IPS-15b (cell line): ENCODE results near the gene WNK2.
"Not testable (repeated sequence)": the region's sequence is repeated elsewhere in the genome, so short reads cannot be mapped to it uniquely, and the experiment has no call there.

ENCODE experiments used
- H3K27me3 ChIP-seq: one replicate; pipeline ENCODE4 v1.6.1; 2013; ENCODE audit warnings: low read length; ENCODE audit not compliant: control insufficient read depth, insufficient read depth
- H3K36me3 ChIP-seq: one replicate; pipeline ENCODE4 v1.6.1; 2013; ENCODE audit warnings: low read length; ENCODE audit not compliant: control insufficient read depth, insufficient read depth
- H3K4me1 ChIP-seq: one replicate; pipeline ENCODE4 v1.6.1; 2013; ENCODE audit warnings: mild to moderate bottlenecking, low read length; ENCODE audit not compliant: control insufficient read depth, insufficient read depth
- H3K4me3 ChIP-seq: one replicate; pipeline ENCODE4 v1.5.1; 2013; ENCODE audit warnings: low read depth, low read length
- H3K9ac ChIP-seq: one replicate; pipeline ENCODE4 v1.6.1; 2013; ENCODE audit warnings: low read depth, mild to moderate bottlenecking, low read length
- H3K9me3 ChIP-seq: one replicate; pipeline ENCODE4 v1.6.1; 2013; ENCODE audit warnings: mild to moderate bottlenecking, low read length; ENCODE audit not compliant: control insufficient read depth, insufficient read depth

Gene WNK2

DNA sequence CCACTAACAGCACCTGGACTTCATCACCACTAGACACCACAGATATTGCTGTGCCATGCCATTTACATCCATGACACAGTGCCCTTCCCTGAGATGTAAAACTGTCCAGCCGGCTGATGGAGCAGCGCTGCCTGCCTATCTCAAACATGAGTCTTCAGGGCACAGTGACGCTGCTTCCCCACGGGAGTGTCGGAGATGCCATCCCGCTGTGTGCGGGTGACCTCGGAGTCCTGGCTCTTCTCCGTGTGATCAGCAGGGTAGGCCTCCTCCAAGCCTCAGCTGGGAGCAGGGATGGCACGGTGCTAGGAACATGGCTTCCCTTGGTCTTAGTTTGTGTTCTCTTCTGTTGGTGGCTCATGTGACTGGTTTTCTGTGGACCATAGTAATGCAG lies 137.3 kb downstream of the WNK2 start:
- peaks cover 32% of the 10 kb centered on the region for H3K36me3 ChIP-seq
- H3K4me1 ChIP-seq, result peaks cover 2% of the 10 kb centered on the region

DNA sequence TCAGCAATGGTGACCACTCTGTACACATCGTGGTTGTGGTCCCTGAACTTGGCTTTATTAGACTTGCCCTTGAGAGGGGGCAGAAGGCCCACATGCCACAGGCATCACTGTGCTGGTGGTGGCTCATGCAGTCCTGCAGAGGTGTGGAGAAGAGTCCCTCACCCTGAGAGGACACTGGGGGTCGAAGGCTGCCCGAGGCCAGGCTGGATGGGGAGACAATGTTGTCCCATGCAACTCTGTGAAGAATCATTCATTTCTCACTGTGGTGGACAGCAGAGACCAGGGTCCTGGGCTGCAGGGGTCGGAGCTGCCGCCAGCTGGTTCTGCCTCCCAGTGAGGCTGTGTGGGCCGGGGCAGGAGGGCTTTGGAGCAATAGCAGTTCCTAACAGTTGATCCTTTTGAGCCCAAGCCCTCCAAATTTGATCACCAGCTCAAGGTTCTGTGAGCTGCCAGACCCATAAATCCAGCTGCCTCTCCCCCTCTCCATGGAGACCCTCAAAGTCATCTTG lies 139.6 kb downstream of the WNK2 start:
- H3K9ac ChIP-seq, H3K27me3 ChIP-seq, H3K4me1 ChIP-seq: not testable (repeated sequence)

More for the DNA sequence above, 137.3 kb downstream of the WNK2 start:
- H3K27me3 ChIP-seq, result no peaks in the 10 kb centered on the region
- no peak overlapping the region for H3K4me3 ChIP-seq
- H3K9ac ChIP-seq, result no peak overlapping the region
- H3K9me3 ChIP-seq, result no peaks in the 10 kb centered on the region

DNA sequence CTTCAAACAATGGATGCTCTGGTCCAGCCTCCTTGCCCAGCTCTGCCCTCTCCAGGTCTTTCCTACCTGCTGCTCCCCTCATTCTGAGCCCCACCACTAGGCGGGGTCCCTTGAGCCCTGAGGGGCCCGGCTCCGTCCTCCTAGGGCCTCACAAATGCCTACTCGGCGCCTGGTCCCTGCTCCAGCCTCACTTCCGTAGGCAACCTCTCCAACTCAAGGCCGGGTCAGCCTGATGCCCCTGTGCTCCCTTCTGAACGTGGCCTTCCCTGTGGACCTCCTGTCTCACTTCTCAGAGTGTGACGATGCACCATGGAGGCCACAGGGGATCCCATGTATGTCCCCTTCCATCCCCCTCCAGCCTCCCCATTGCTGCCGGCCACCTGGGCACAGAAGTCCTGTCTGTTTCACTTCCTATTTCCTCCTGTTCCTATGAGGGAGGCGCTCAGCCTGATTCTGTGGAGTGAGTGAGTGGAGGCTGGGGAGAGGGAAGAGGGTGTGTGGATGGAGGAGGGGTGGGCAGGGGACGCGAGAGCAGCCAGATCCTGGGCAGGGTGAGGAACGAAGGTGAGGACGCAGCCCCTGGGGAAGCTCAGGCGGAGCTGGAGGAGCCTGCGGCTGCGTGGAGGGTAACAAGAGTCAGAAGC lies 140.4 kb downstream of the WNK2 start:
- peaks cover 4% of the 10 kb centered on the region for H3K4me1 ChIP-seq
- H3K27me3 ChIP-seq, result no peaks in the 10 kb centered on the region
- no peak overlapping the region for H3K9ac ChIP-seq
- H3K9me3 ChIP-seq, result no peaks in the 10 kb centered on the region
- H3K36me3 ChIP-seq, result peaks cover 15% of the 10 kb centered on the region
- no peak overlapping the region for H3K4me3 ChIP-seq

More for the DNA sequence above, 139.6 kb downstream of the WNK2 start:
- not testable (repeated sequence) for H3K9me3 ChIP-seq, H3K4me3 ChIP-seq
- peaks cover 17% of the 10 kb centered on the region for H3K36me3 ChIP-seq

DNA sequence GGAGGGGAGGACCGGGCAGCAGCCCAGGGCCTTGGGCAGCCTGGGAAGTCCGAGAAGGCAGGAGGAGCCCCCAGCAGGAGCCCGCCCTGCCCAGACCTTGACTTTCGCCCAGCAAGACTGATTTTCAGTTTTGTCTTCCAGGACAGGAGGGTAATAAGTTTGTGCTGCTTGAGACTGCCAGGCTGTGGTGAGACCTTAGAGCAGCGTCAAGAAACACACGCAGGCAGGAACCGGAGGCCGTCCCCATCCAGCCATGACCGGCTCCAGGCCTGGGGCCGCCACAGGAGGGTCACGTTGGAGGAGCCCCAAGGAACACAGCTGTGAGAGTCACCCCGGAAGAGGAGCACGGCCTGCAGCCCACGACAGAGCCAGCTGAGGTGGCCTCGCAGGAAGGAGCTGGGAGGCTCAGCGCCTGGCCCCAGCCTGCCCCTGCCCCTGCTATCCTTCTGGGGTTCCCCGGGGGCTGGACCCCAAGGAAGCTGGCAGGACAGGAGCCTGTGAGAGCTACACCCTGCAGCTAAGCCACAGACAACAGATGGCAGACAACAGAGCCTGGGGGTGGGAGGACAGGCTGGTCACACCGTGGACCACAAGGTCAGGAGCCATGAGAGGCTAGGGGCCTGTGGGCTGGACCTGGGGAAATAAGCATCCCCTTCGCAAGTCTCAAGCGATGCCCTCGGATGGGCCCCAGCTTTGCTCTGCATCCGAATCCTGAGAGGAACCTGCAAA lies 141.5 kb downstream of the WNK2 start:
- H3K4me1 ChIP-seq, result peaks cover 4% of the 10 kb centered on the region
- H3K36me3 ChIP-seq, result peaks cover 8% of the 10 kb centered on the region
- H3K9ac ChIP-seq, result no peak overlapping the region
- H3K9me3 ChIP-seq, result no peaks in the 10 kb centered on the region
- no peaks in the 10 kb centered on the region for H3K27me3 ChIP-seq
- H3K4me3 ChIP-seq, result no peak overlapping the region

DNA sequence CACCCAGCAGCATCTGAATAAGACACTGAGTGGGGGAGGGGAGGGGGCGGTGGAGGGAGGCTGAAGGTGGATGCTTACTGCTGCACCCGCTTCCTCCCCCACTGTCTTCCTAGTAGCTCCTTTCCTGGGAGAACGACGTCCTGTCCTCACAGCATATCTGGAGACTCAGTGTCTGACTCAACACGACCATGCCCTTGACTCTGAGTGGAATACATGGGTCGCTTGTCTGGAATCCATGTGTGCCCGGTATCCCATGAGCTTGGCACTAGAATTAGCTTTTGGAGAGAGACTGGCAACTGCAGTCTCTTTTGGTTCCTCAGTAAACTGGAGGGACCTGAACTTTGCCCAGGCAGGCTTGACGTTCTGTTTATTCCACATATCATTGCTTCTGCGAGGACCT lies 142.1 kb downstream of the WNK2 start:
- no peaks in the 10 kb centered on the region for H3K27me3 ChIP-seq
- H3K9ac ChIP-seq, result no peak overlapping the region
- peaks cover 4% of the 10 kb centered on the region for H3K4me1 ChIP-seq
- H3K36me3 ChIP-seq, result peaks cover 8% of the 10 kb centered on the region
- H3K9me3 ChIP-seq, result no peaks in the 10 kb centered on the region
- H3K4me3 ChIP-seq, result no peak overlapping the region

DNA sequence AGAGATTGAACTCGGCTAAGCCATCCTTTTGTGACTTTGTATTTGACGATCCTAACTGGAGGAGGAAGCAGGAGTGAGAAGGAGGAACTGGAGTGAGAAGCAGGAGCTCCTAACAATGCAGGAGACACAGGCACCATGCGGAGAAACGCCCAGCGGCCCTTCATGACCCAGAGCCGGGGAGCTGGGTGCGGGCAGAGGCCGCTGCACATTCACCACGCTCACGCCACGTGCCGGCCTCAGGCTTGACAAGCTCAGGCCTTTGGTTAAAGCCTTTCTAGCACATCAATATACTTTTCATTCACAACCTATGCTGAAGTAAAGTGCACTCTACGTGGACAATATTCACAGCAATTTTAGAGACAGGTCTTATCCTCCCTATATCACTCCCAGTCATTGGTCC lies 142.7 kb downstream of the WNK2 start:
- Histone ChIP-seq H3K27me3 (no peaks in the 10 kb centered on the region), H3K36me3 (peaks cover 6% of the 10 kb centered on the region), H3K9me3 (no peaks in the 10 kb centered on the region), H3K9ac (no peak overlapping the region), H3K4me3 (no peak overlapping the region), H3K4me1 (peaks cover 4% of the 10 kb centered on the region)

DNA sequence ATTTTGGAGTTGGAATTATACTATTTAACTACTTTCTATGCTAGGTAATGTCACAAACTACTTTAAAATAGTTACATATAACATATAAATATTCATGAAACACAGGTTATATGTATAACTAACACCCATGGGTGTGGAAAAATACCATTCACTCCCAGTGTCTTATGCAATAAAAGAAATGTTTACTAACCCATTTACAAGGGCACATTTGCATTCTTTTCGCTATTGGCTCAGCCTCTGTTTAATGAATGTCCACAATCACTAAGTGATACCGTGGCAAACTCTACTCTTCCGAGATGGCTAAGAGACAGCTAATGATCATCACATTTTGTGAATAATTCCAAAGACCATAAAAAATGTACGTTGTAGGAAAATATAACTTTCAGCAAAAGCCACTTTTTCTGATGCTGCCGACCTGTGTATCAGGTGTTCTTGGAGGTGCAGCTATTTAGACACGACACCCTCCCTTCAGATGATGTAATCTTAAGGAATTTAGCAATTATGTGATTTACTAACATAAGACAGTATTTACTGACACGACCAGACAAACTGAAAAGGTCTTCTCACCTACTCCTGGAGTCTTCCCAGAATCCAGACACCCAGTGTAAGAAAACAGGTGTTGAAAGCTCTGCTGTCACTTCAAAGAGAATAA lies 145.8 kb downstream of the WNK2 start:
- peaks cover 7% of the 10 kb centered on the region for H3K36me3 ChIP-seq
- H3K27me3 ChIP-seq, result no peaks in the 10 kb centered on the region
- H3K9me3 ChIP-seq, result no peaks in the 10 kb centered on the region
- peaks cover 4% of the 10 kb centered on the region for H3K4me1 ChIP-seq
- H3K9ac ChIP-seq, result no peak overlapping the region
- H3K4me3 ChIP-seq, result no peak overlapping the region

DNA sequence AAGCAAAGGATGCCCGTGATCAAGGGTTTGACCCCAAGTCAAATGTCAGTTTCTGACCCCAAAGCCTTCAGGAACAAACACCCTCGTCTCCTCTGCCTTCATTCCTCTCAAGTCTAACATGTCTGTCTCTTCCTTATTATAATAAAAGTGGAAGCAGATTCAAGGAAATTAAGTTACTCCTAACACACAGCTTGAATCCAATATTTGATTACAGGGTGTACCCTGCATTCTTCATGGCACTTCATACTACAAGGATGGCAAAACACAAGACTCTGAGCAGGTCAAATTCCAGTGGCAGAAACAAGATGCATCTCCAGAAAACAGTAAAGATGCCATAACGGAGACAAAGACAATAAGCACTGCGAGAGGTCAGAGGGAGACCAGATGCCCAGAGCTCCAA lies 148.4 kb downstream of the WNK2 start:
- peaks cover 12% of the 10 kb centered on the region for H3K36me3 ChIP-seq
- no peaks in the 10 kb centered on the region for H3K4me1 ChIP-seq
- no peaks in the 10 kb centered on the region for H3K9me3 ChIP-seq
- H3K27me3 ChIP-seq, result no peaks in the 10 kb centered on the region
- H3K4me3 ChIP-seq, result no peak overlapping the region
- no peak overlapping the region for H3K9ac ChIP-seq

DNA sequence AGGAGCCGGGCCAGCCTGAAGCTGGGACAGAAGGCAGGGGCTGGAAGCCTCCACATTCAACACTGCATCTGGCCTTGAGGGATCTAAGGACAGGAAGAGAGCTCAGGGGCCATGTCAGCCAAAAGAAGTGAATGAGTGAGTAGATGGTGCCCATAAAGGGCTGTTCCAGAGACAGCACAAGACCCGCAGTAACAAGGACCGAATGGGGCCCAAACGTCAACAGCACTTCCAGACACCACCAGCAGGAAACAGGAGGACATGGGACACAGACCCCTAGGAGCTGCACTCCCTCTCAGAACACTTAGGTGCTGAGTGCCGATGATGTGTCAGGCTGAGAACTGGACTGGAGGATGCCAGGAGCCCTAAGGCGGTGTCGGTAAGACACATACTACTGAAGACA lies 152.8 kb downstream of the WNK2 start:
- Histone ChIP-seq H3K4me3 (no peak overlapping the region), H3K4me1 (no peaks in the 10 kb centered on the region), H3K9me3 (peaks cover 24% of the 10 kb centered on the region), H3K9ac (no peak overlapping the region), H3K36me3 (peaks cover 26% of the 10 kb centered on the region), H3K27me3 (no peaks in the 10 kb centered on the region)

DNA sequence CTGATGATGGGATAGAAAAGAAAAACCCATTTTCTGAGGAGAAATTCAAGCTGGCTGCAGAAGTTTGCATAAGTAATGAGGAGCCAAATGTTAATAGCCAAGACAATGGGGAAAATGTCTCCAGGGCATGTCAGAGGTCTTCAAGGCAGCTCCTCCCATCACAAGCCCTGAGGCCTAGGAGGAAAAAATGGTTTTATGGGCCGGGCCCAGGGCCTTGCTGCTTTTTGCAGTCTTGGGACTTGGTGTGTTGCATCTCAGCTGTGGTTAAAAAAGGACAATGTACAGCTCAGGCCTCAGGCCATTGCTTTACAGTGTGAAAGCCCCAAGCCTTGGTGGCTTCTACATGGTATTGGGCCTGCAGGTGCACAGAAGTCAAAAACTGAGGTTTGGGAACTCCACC lies 154.3 kb downstream of the WNK2 start:
- Histone ChIP-seq H3K36me3 (peaks cover 21% of the 10 kb centered on the region), H3K9me3 (peaks cover 24% of the 10 kb centered on the region)
- not testable (repeated sequence) for H3K9ac ChIP-seq, H3K4me3 ChIP-seq, H3K27me3 ChIP-seq, H3K4me1 ChIP-seq

DNA sequence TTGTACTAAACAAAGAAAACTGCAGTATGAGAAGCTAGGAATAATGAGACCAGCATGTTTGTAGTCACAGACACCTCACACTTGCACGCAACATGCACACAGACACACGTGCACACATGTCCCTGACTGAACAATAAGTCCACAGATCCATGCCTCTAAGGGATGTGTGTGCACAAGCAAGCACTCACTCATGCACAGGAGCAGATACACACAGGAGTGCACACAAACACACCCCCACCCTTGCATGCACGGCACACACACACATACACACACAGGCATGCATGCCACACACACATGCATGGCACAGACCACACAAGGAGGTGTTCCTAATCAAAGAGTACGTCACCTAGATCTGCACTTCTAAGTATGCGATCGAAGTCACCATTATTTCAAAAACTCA lies 156.2 kb downstream of the WNK2 start:
- H3K4me3 ChIP-seq, result no peak overlapping the region
- H3K9me3 ChIP-seq, result peaks cover 24% of the 10 kb centered on the region
- peaks cover 8% of the 10 kb centered on the region for H3K4me1 ChIP-seq
- H3K36me3 ChIP-seq, result peaks cover 19% of the 10 kb centered on the region
- no peaks in the 10 kb centered on the region for H3K27me3 ChIP-seq
- no peak overlapping the region for H3K9ac ChIP-seq

DNA sequence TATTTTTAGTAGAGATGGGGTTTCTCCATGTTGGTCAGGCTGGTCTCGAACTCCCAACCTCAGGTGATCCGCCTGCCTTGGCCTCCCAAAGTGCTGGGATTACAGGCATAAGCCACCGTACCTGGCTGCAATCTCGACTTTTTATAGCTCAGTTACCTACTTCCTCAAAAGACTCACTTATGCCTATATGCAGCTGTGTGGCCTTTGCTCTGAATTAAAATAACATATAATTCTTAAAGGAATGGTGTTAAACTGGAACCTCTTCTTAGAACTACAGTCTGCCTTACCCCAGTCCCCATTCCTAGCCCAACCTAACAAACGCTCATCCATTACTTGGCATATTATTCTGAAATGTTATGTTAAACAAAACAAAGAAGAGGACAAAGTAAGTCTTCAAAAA lies 157.9 kb downstream of the WNK2 start:
- not testable (repeated sequence) for H3K4me3 ChIP-seq, H3K9ac ChIP-seq, H3K27me3 ChIP-seq
- peaks cover 24% of the 10 kb centered on the region for H3K9me3 ChIP-seq
- H3K4me1 ChIP-seq, result peaks cover 10% of the 10 kb centered on the region
- peaks cover 21% of the 10 kb centered on the region for H3K36me3 ChIP-seq
